AG04449 (cell line): Measurements from ENCODE around the gene CORO2B.

Experiments
- CTCF ChIA-PET: fragments of 350-600 bp; formaldehyde crosslinking; extraction: SDS; loops from one replicate; lab custom pipeline; 2021; ENCODE audit warnings: antibody characterized with exemption; lab: Yijun Ruan, JAX
- POLR2A ChIA-PET: fragments of 400-600, 350-600 bp; formaldehyde crosslinking; extraction: SDS; loops from one replicate; lab custom pipeline; 2020; ENCODE audit warnings: antibody characterized with exemption, inconsistent platforms; lab: Yijun Ruan, JAX
- DNase-seq: peaks from one replicate; pipeline ENCODE4 v3.0.0-alpha.2; 2010; ENCODE audit warnings: low read depth, low spot score
- H3K4me3 ChIP-seq: 2 replicates; pipeline ENCODE4 v1.5.1; 2011; ENCODE audit warnings: low read depth, mild to moderate bottlenecking, control low read depth, low read length
- CTCF ChIP-seq: IDR thresholded peaks from one replicate; pipeline ENCODE4 v1.5.1; 2011; ENCODE audit warnings: mild to moderate bottlenecking, moderate library complexity, low read length, control low read depth, inconsistent platforms; ENCODE audit not compliant: insufficient read depth; ENCODE audit errors: missing control alignments

Gene CORO2B

DNA sequence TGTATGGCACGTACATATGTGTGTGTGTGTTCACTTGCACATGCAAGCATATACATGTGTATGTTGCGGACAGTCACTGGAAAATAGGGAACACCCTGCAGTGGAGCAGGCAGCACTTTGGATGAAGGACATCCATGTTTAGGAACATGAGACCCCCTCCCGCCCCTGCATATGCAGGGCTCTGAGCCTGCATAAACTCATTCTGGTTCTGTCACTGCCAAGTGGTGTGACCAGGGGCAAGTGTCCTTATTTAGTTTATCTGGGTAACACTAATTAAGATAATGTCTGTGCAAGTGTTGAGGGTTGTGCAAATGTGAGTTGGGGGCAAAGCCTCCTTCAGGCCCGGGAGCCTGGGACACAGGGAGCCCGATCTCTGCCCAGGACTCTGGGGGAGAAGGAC is 105.7 kb downstream of the CORO2B start:
- CTCF ChIA-PET, result interaction anchor here (0.8 to 3.7 kb wide), 4 partner anchors 9 to 124 kb away, joined by 3 to 31 read pairs (median 8); no protein-coding TSS in a partner anchor
- POLR2A ChIA-PET, result no interaction called here
- no peak overlapping the region for H3K4me3 ChIP-seq
- no peak for TF ChIP-seq CTCF
- no peak for DNase-seq

- no peak for DNase-seq
- CTCF ChIA-PET, result interaction anchor here (0.9 to 3.7 kb wide), 4 partner anchors 8 to 238 kb away, joined by 3 to 31 read pairs (median 3); no protein-coding TSS in a partner anchor
- TF ChIP-seq CTCF, result no peak
- POLR2A ChIA-PET, result no interaction called here
- H3K4me3 ChIP-seq, result no peak overlapping the region
Observed at GRCh38 chr15:68687136-68687735, 108.4 kb downstream of the CORO2B start.

DNA sequence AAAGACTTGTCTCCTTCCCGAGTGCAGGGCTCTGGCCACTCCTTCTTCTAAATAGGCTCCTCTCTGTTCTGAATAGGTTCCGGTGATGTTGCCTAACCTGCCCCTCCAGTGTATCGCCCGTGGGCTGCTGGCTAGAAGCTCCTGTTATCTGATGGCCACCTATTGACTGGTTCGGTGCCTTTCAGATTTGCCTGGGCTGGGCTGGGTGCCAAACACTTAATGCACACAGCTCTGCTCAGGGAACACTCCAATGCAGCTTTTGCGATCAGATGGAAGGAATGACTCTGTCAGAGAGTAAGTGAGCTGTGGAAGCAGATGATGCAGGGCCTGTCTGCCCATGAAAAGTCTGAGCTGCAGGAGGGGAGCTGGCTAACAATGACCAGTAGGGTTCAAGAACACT is 112.9 kb downstream of the CORO2B start:
- TF ChIP-seq CTCF, result no peak
- ChIA-PET CTCF (interaction anchor here (1.2 to 4.4 kb wide), 3 partner anchors 16 to 184 kb away, joined by 7 to 45 read pairs (median 7); no protein-coding TSS in a partner anchor), POLR2A (interaction anchor here (0.6 kb wide), 1 partner anchor 8 kb away, joined by 3 read pairs; no protein-coding TSS in a partner anchor)
- no peak for DNase-seq
- no peak overlapping the region for H3K4me3 ChIP-seq

DNA sequence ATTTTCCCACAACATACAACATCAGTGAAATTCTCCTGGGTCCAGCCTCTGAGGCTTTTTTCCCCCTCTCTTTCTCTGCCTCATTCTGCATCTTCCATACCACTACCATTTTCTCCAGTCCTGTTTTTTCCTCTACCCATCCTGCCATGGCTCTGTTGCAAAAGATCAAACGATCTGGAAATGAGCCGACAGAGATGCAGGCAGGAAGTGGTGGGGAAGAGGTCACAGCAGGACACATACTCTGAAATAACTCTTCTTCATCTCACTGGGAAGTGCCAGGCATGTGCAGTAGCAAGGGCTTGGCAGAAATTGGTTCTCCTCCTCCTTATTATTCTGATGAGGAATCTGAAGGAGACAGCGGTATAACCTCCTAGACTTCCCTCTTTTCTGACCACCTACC is 114.3 kb downstream of the CORO2B start:
- no peak overlapping the region for H3K4me3 ChIP-seq
- CTCF ChIA-PET, result interaction anchor here (0.9 kb wide), 1 partner anchor 139 kb away, joined by 4 read pairs; no protein-coding TSS in a partner anchor
- no peak for TF ChIP-seq CTCF
- POLR2A ChIA-PET, result no interaction called here
- no peak for DNase-seq

- TF ChIP-seq CTCF, result no peak
- CTCF ChIA-PET, result interaction anchor here (1.4 kb wide), 1 partner anchor 182 kb away, joined by 3 read pairs; no protein-coding TSS in a partner anchor
- DNase-seq, result no peak
- H3K4me3 ChIP-seq, result no peak overlapping the region
- POLR2A ChIA-PET, result no interaction called here
Observed at GRCh38 chr15:68694111-68694510, 115.3 kb downstream of the CORO2B start.

DNA sequence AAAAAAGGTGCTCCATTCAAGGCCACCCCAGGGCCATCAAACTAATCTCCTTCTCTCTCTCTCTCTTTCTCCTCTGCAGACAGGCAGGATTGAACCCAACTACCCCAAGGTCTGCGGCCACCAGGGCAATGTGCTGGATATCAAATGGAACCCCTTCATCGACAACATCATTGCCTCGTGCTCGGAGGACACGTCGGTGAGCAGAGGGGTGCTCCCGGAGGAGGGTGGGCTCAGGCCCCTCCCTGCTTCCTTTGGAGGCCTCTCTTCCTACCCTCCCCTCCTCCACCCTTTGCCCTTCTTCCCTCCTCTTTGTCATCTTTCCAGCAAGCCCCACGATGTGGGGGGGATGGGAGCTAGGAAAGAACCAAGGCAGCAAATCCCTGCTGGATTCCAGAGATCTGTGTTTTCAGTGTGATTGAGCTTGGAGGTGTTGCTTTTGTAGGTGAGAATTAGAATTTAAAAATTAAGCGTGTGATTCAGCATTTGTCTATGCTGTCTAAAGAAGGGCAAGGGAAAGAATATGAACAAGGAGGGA is 116.3 kb downstream of the CORO2B start:
- H3K4me3 ChIP-seq, result no peak overlapping the region
- POLR2A ChIA-PET, result no interaction called here
- CTCF ChIA-PET, result interaction anchor here (1.4 kb wide), 1 partner anchor 181 kb away, joined by 3 read pairs; no protein-coding TSS in a partner anchor
- no peak for DNase-seq
- TF ChIP-seq CTCF, result no peak
